ENCODE measurements around the gene ZBTB42.
A peak's percentile ranks its signal among the peaks of the same experiment; 100 is the strongest.

ZBTB42 gene

DNA sequence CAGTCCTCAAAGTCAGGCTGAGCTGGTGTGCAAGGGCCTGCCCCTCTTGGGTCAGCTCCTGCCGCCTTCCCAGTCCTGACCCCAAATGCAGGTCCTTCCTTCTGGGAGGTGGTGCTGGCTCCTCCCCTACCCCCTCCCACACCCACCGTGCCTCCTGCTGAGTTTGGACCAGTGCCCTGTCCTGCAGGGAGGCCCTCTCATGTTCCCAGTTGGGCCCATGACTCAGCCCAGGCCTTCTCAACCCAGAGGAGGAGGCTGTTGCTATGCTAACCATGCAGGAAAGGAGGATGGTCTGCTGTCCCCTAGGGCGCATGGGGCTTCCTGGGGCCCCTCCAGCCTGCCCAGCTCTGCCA is 4.4 kb downstream of the ZBTB42 start:
- TF ChIP-seq CREB1 (IDR thresholded peaks at IDR 0.05; ENCODE audit: low read depth) (no peak), RAD21 (IDR thresholded peaks at IDR 0.05; ENCODE audit: low read depth) (no peak), FOXM1 (IDR thresholded peaks at IDR 0.05; ENCODE audit: borderline replicate concordance, low read depth) (no peak), ZBTB7A (IDR thresholded peaks at IDR 0.05; ENCODE audit: low read depth) (no peak; the same call in 1 of the 2 replicates), EP300 (IDR thresholded peaks at IDR 0.05; ENCODE audit: borderline replicate concordance) (peak; percentile 76; the same call in 1 of the 2 replicates), TAF1 (IDR thresholded peaks at IDR 0.05; ENCODE audit: low read depth) (no peak), MAX (IDR thresholded peaks at IDR 0.05) (no peak), NFIC (IDR thresholded peaks at IDR 0.05) (peak; percentile 97), USF1 (IDR thresholded peaks at IDR 0.05) (peak; percentile 30; the same call in 1 of the 2 replicates), TEAD4 (IDR thresholded peaks at IDR 0.05) (peak; percentile 45; the same call in 1 of the 2 replicates), CEBPB (IDR thresholded peaks at IDR 0.05) (no peak), EGR1 (IDR thresholded peaks at IDR 0.05) (peak; percentile 62), TCF12 (IDR thresholded peaks at IDR 0.05; ENCODE audit: low read depth) (peak; percentile 86), YY1 (IDR thresholded peaks at IDR 0.05; ENCODE audit: low read depth) (no peak)
- TF ChIP-seq, protein P1, sequence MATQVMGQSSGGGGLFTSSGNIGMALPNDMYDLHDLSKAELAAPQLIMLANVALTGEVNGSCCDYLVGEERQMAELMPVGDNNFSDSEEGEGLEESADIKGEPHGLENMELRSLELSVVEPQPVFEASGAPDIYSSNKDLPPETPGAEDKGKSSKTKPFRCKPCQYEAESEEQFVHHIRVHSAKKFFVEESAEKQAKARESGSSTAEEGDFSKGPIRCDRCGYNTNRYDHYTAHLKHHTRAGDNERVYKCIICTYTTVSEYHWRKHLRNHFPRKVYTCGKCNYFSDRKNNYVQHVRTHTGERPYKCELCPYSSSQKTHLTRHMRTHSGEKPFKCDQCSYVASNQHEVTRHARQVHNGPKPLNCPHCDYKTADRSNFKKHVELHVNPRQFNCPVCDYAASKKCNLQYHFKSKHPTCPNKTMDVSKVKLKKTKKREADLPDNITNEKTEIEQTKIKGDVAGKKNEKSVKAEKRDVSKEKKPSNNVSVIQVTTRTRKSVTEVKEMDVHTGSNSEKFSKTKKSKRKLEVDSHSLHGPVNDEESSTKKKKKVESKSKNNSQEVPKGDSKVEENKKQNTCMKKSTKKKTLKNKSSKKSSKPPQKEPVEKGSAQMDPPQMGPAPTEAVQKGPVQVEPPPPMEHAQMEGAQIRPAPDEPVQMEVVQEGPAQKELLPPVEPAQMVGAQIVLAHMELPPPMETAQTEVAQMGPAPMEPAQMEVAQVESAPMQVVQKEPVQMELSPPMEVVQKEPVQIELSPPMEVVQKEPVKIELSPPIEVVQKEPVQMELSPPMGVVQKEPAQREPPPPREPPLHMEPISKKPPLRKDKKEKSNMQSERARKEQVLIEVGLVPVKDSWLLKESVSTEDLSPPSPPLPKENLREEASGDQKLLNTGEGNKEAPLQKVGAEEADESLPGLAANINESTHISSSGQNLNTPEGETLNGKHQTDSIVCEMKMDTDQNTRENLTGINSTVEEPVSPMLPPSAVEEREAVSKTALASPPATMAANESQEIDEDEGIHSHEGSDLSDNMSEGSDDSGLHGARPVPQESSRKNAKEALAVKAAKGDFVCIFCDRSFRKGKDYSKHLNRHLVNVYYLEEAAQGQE (IDR thresholded peaks at IDR 0.05; ENCODE audit: low read depth): no peak

DNA sequence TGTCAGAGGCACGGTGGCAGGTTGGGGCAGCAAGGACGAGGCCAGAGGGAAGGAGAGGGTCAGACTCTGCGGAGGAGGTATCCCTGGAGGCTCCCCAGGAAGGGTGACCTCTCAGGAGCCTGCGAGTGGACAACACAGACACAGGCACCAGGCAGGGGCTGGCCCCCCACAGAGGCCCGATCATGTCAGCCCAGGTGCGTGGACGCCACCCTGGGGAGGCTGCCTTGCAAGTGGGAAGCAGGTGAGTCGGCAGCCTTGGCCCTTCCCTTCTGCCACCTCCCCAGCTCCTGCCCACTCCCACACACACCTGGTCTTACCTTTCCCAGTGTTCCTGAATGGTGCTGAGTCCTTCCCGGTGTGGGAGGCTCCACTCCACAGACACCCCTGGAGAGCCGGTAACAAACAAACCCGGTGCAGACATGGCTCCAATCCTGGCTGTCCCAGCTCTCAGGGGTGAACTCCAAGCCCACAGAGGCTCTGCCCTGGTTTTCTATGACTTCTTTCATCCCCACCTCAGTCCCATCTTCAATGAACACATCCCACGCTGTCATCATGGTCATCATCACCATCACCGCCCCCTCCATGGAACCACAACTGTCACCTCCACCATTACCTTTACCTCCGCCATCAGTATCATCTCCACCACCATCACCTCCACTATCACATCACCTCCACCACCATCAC is 5.2 kb downstream of the ZBTB42 start:
- TF ChIP-seq TEAD4 (IDR thresholded peaks at IDR 0.05) (no peak), FOXM1 (IDR thresholded peaks at IDR 0.05; ENCODE audit: borderline replicate concordance, low read depth) (no peak), TAF1 (IDR thresholded peaks at IDR 0.05; ENCODE audit: low read depth) (no peak), USF1 (IDR thresholded peaks at IDR 0.05) (no peak), CEBPB (IDR thresholded peaks at IDR 0.05) (no peak), NFIC (IDR thresholded peaks at IDR 0.05) (no peak)

GRCh38 chr14:104806625-104807465 is 5.9 kb downstream of the ZBTB42 start:
- TF ChIP-seq YY1 (IDR thresholded peaks at IDR 0.05; ENCODE audit: low read depth): no peak

GRCh38 chr14:104808456-104808855 is 7.6 kb downstream of the ZBTB42 start:
- no peak for TF ChIP-seq CREB1 (IDR thresholded peaks at IDR 0.05; ENCODE audit: low read depth)
- no peak for TF ChIP-seq YY1 (IDR thresholded peaks at IDR 0.05; ENCODE audit: low read depth)
- TF ChIP-seq NFIC (IDR thresholded peaks at IDR 0.05): no peak
- TF ChIP-seq USF1 (IDR thresholded peaks at IDR 0.05): no peak
- no peak for TF ChIP-seq TEAD4 (IDR thresholded peaks at IDR 0.05)
- no peak for TF ChIP-seq EGR1 (IDR thresholded peaks at IDR 0.05)
- TF ChIP-seq, protein P1 (IDR thresholded peaks at IDR 0.05; ENCODE audit: low read depth): no peak
- TF ChIP-seq EP300 (IDR thresholded peaks at IDR 0.05; ENCODE audit: borderline replicate concordance): no peak
- no peak for TF ChIP-seq FOXM1 (IDR thresholded peaks at IDR 0.05; ENCODE audit: borderline replicate concordance, low read depth)
- TF ChIP-seq TAF1 (IDR thresholded peaks at IDR 0.05; ENCODE audit: low read depth): no peak
- TF ChIP-seq CEBPB (IDR thresholded peaks at IDR 0.05): no peak
- no peak for TF ChIP-seq TCF12 (IDR thresholded peaks at IDR 0.05; ENCODE audit: low read depth)
- TF ChIP-seq ZBTB7A (IDR thresholded peaks at IDR 0.05; ENCODE audit: low read depth): no peak
- TF ChIP-seq MAX (IDR thresholded peaks at IDR 0.05): no peak
- TF ChIP-seq RAD21 (IDR thresholded peaks at IDR 0.05; ENCODE audit: low read depth): no peak

- no peak for TF ChIP-seq NFIC (IDR thresholded peaks at IDR 0.05)
- no peak for TF ChIP-seq TAF1 (IDR thresholded peaks at IDR 0.05; ENCODE audit: low read depth)
- no peak for TF ChIP-seq CREB1 (IDR thresholded peaks at IDR 0.05; ENCODE audit: low read depth)
- TF ChIP-seq ZBTB7A (IDR thresholded peaks at IDR 0.05; ENCODE audit: low read depth): no peak
- no peak for TF ChIP-seq CEBPB (IDR thresholded peaks at IDR 0.05)
- no peak for TF ChIP-seq MAX (IDR thresholded peaks at IDR 0.05)
- TF ChIP-seq FOXM1 (IDR thresholded peaks at IDR 0.05; ENCODE audit: borderline replicate concordance, low read depth): no peak
- TF ChIP-seq EP300 (IDR thresholded peaks at IDR 0.05; ENCODE audit: borderline replicate concordance): no peak
- TF ChIP-seq EGR1 (IDR thresholded peaks at IDR 0.05): no peak
- TF ChIP-seq TCF12 (IDR thresholded peaks at IDR 0.05; ENCODE audit: low read depth): no peak
- TF ChIP-seq USF1 (IDR thresholded peaks at IDR 0.05): no peak
- TF ChIP-seq TEAD4 (IDR thresholded peaks at IDR 0.05): no peak
- TF ChIP-seq, protein P1 (IDR thresholded peaks at IDR 0.05; ENCODE audit: low read depth): no peak
These were observed 9.4 kb downstream of the ZBTB42 start for GRCh38 chr14:104810316-104810715.

Measured in Ishikawa (cell line).